ENCODE measurements around the gene GABARAPL1.

DNA sequence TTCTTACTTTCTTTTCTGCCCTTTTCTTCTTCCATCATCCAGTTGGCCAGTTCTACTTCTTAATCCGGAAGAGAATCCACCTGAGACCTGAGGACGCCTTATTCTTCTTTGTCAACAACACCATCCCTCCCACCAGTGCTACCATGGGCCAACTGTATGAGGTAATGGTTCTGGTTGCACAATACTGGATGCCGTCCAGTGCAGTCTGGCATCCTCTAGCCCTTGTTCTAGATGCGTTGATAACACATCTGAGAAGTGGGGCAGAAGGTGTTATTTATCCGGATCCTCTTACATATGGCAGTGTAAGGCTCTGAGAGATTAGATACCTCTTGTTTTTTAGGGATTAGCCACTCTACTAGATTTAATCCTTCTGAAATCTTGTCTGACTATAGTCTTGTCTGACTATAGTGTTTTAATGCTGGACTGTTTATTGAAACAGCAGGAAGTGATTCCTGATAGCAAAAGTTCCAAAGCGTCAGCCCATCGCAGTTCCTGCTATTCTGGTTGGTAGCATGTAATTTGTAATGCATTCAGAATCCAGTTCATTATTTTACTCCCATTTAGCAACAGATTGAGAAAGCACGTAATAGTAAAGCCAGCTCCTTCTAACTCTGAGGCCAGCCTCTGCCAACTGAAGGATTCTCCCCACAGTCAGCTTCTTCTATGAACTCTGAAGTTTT lies 7.9 kb downstream of the GABARAPL1 start:
- TF ChIP-seq, protein P1, sequence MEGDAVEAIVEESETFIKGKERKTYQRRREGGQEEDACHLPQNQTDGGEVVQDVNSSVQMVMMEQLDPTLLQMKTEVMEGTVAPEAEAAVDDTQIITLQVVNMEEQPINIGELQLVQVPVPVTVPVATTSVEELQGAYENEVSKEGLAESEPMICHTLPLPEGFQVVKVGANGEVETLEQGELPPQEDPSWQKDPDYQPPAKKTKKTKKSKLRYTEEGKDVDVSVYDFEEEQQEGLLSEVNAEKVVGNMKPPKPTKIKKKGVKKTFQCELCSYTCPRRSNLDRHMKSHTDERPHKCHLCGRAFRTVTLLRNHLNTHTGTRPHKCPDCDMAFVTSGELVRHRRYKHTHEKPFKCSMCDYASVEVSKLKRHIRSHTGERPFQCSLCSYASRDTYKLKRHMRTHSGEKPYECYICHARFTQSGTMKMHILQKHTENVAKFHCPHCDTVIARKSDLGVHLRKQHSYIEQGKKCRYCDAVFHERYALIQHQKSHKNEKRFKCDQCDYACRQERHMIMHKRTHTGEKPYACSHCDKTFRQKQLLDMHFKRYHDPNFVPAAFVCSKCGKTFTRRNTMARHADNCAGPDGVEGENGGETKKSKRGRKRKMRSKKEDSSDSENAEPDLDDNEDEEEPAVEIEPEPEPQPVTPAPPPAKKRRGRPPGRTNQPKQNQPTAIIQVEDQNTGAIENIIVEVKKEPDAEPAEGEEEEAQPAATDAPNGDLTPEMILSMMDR (IDR thresholded peaks at IDR 0.05), result no peak
- TF ChIP-seq EP300 (IDR thresholded peaks at IDR 0.05), result peak; percentile 55 to 93

Data from tibial nerve (tissue), 4 donors.